IPS-18a (cell line): ENCODE data around the gene SCUBE1.

ENCODE experiments used
- H3K27ac ChIP-seq: one replicate; pipeline ENCODE4 v1.5.1; 2013; ENCODE audit warnings: low read length
- H3K27me3 ChIP-seq: one replicate; pipeline ENCODE4 v1.6.1; 2013; ENCODE audit warnings: mild to moderate bottlenecking, low read length; ENCODE audit not compliant: control insufficient read depth, insufficient read depth
- H3K36me3 ChIP-seq: one replicate; pipeline ENCODE4 v1.6.1; 2013; ENCODE audit warnings: low read depth, low read length; ENCODE audit not compliant: control insufficient read depth
- H3K4me1 ChIP-seq: one replicate; pipeline ENCODE4 v1.6.1; 2013; ENCODE audit warnings: low read depth, low read length; ENCODE audit not compliant: control insufficient read depth
- H3K4me3 ChIP-seq: one replicate; pipeline ENCODE4 v1.5.1; 2013; ENCODE audit warnings: low read length
- H3K9ac ChIP-seq: one replicate; pipeline ENCODE4 v1.6.1; 2013; ENCODE audit warnings: mild to moderate bottlenecking, low read length, moderate library complexity
- H3K9me3 ChIP-seq: one replicate; pipeline ENCODE4 v1.6.1; 2013; ENCODE audit warnings: low read depth, low read length; ENCODE audit not compliant: control insufficient read depth

SCUBE1 gene

DNA sequence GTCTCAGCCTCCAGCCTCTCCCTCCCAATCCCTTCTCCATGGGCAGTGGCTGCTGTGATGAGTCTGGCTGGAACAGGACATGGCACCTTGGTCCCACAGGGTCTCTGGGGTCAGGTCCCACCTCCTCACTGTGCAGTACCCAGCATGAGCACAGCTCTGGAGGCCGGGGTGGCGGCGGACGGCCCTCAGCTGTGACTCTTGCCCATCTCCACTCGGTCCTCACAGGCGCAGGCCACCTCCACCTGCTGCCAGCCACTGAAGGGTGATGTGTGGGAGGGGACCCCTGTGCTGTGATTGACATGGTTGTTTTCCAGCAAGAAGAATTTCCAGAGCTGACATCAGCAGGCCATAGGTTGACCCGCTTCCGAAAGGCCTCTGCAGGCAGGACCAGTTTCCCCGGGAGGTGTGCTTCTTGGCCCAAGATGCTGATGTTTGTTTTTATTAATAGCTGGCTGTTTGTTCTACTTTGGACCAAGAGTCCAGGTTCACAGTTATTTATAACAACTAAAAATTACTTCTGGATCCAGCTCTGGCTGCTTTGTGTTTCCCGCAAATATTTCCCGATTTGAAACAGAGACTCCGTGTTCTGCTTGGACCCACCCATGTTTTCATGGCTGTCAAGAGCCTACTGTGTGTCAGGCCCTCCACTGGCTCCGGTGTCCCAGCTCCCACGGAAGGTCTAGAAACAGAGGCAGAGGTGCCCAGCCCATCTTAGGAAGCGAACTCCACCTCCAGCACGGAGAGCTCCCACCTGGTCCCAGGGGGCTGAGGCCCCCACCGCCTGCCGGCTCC lies 45.7 kb downstream of the SCUBE1 start:
- no peaks in the 10 kb centered on the region for H3K36me3 ChIP-seq
- H3K9me3 ChIP-seq = no peaks in the 10 kb centered on the region
- no peak overlapping the region for H3K9ac ChIP-seq
- H3K27ac ChIP-seq = no peak overlapping the region
- no peak overlapping the region for H3K4me3 ChIP-seq
- H3K27me3 ChIP-seq = no peaks in the 10 kb centered on the region
- H3K4me1 ChIP-seq = no peaks in the 10 kb centered on the region

DNA sequence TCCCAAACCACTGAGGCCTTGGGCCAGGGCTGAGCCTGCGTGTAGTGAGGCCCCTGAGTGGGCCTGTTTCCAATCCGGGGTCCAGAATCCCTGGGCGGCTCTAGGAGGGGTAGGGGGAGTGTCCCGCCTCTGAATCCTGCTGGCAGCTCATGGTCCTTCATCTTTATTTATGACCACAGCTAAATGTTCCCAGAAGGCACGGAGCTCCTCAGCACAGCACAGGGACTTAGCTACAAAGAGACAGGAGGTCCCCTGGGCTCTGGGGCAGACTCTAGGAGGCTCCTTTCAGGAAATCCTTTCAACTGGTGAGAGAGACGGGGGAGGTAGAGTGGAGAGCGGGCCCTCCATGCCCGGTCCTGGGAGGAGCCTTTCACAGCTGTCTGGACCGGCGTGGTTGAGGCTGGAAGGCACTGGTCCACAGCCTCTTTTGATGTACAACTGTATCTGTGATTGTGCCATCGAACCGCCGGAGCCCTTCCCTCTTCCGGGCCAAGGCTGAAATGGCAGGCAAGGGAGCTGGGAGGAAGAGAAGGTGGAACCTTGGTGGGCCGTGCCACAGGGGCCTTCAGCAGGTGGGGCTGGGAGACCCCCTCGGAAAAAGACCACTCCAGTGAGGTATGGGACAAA lies 46.8 kb downstream of the SCUBE1 start:
- no peaks in the 10 kb centered on the region for H3K36me3 ChIP-seq
- no peak overlapping the region for H3K4me3 ChIP-seq
- no peaks in the 10 kb centered on the region for H3K4me1 ChIP-seq
- no peaks in the 10 kb centered on the region for H3K27me3 ChIP-seq
- no peaks in the 10 kb centered on the region for H3K9me3 ChIP-seq
- no peak overlapping the region for H3K9ac ChIP-seq
- H3K27ac ChIP-seq = no peak overlapping the region

DNA sequence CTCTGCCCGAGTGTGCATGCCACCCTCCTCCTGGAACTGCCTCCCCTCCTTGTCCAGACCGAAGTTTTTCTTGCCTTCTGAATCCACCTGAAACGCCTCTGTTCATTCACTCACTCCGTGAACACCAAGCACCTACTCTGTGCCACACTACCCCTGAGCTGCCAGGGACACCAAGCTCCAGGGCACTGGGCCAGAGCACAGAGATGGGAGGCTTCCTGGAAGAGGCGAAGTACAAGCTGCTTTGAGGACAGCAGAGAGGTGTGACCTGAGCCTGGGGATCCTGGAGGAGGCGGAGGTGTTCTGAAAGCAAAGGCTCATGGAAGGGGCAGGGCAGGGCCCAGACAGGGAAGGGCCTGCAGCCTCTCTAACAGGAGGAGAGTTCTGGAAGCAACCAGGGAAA lies 47.5 kb downstream of the SCUBE1 start:
- Histone ChIP-seq H3K36me3 (no peaks in the 10 kb centered on the region), H3K4me3 (no peak overlapping the region), H3K27me3 (no peaks in the 10 kb centered on the region), H3K27ac (no peak overlapping the region), H3K9me3 (no peaks in the 10 kb centered on the region), H3K4me1 (no peaks in the 10 kb centered on the region), H3K9ac (no peak overlapping the region)

DNA sequence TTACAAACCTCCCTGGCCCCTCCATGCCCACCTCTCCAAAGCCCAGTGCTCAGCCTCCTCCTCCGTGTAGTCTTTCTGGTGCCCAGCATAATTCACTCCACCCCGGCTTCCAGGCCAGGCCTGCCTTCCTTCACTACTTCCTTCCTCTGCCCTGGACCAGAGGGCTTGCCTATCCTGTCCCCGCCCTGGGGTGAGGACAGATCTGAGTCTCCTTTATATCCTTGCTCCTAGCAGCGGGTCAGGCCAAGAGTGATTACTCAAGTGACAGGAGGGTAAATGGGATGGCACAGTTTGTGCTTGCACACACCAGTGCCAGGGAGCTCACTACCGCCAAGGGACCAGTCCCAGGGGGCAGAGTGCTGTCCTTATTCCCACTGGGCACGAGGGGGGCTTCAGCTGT lies 48.0 kb downstream of the SCUBE1 start:
- Histone ChIP-seq H3K36me3 (no peaks in the 10 kb centered on the region), H3K27ac (no peak overlapping the region), H3K9me3 (no peaks in the 10 kb centered on the region), H3K9ac (no peak overlapping the region), H3K4me3 (no peak overlapping the region), H3K27me3 (no peaks in the 10 kb centered on the region), H3K4me1 (no peaks in the 10 kb centered on the region)

DNA sequence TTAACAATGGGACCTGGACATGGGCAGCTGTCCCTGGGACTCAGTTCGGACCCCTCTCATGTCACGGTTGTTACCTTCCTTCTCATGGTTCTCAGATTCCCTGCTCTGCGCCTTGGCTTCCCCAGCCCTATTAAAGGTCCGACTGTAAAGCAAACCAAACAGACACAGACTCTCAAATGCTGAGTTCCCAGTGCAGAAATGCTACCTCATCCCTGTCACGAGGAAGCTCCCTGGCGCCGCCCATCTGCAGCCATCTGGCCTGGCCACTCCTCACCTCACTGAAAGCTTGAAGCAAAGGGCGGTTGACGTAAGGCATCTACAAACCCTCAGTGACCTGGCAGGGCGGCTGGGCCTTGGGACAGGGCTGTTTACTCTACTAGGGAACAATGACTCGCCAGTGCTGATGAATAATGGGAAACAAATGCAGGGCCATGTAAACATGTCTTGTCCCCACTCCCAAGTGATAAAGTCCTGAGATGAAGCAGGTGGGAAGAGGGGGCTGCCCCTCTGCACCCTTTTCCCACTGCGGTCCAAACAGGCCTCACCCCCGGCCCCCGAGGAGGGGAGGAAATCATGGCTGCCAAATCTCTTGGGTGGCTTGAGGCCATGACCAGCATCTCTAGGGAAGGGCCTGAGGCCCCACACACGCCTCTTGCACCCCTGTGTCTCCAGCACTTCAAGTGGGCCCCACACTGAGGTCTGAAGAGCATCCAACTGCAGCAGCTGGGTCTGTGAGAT lies 49.3 kb downstream of the SCUBE1 start:
- Histone ChIP-seq H3K36me3 (no peaks in the 10 kb centered on the region), H3K4me1 (no peaks in the 10 kb centered on the region), H3K9me3 (no peaks in the 10 kb centered on the region), H3K27ac (no peak overlapping the region), H3K4me3 (no peak overlapping the region), H3K27me3 (no peaks in the 10 kb centered on the region), H3K9ac (no peak overlapping the region)

DNA sequence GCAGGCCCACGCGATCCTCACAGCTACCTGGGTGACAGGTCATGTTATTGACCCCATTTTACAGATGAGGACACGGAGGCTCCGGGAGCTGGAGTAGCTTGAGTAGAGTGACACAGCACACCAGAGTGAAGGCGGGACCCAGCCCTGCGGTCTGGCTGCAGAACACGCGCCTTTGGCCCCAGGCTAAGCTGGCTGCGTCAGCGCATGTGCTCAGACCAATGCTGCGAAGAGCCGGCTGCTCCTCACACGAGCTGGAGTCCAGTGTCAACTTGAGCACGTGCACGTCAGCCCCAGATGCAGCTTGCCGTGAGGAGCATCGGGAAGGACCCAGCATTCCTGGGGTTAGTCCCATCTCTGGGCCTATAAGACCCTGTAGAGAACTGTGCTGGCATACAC lies 49.9 kb downstream of the SCUBE1 start:
- H3K27me3 ChIP-seq = no peaks in the 10 kb centered on the region
- H3K9ac ChIP-seq = no peak overlapping the region
- H3K4me1 ChIP-seq = no peaks in the 10 kb centered on the region
- no peaks in the 10 kb centered on the region for H3K36me3 ChIP-seq
- H3K27ac ChIP-seq = no peak overlapping the region
- H3K9me3 ChIP-seq = no peaks in the 10 kb centered on the region
- H3K4me3 ChIP-seq = no peak overlapping the region

DNA sequence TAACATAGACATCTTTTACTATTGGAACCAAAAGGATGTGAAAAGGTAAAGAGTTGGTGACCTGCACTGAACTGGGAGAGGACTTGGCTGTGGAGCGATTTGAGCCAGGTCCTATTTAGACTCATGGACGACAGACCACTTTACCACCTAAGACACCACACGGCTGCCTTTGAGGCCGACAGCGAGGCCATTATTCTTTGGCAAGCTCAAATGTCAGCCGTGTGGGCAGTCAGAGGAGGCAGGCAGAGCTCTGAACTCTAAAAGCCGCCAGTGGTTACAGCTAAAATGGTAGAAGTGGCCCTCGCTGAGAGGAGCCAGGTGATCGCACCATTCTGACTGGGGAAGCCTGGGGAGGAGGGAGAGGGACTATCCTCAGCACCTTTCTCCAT lies 50.5 kb downstream of the SCUBE1 start:
- H3K27ac ChIP-seq = no peak overlapping the region

DNA sequence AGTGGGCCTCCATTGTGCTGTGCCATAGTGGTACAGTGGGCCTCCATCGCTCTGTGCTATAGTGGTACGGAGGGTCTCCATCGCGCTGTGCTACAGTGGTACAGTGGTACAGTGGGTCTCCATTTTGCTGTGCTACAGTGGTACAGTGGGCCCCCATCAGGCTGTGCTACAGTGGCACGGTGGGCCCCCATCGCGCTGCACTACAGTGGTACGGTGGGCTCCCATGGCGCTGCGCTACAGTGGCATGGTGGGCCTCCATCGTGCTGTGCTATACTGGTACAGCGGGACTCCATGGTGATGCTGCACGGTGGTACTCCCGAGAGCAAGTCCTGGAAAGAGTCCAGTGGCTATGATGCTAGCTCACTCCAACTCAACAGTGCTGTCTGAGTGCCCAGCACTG lies 51.8 kb downstream of the SCUBE1 start:
- Histone ChIP-seq H3K4me1 (no peaks in the 10 kb centered on the region), H3K27me3 (no peaks in the 10 kb centered on the region), H3K9ac (no peak overlapping the region), H3K36me3 (no peaks in the 10 kb centered on the region), H3K9me3 (no peaks in the 10 kb centered on the region), H3K4me3 (no peak overlapping the region), H3K27ac (no peak overlapping the region)

More for the DNA sequence above, 50.5 kb downstream of the SCUBE1 start:
- Histone ChIP-seq H3K36me3 (no peaks in the 10 kb centered on the region), H3K9ac (no peak overlapping the region), H3K9me3 (no peaks in the 10 kb centered on the region), H3K4me3 (no peak overlapping the region), H3K4me1 (no peaks in the 10 kb centered on the region), H3K27me3 (no peaks in the 10 kb centered on the region)

DNA sequence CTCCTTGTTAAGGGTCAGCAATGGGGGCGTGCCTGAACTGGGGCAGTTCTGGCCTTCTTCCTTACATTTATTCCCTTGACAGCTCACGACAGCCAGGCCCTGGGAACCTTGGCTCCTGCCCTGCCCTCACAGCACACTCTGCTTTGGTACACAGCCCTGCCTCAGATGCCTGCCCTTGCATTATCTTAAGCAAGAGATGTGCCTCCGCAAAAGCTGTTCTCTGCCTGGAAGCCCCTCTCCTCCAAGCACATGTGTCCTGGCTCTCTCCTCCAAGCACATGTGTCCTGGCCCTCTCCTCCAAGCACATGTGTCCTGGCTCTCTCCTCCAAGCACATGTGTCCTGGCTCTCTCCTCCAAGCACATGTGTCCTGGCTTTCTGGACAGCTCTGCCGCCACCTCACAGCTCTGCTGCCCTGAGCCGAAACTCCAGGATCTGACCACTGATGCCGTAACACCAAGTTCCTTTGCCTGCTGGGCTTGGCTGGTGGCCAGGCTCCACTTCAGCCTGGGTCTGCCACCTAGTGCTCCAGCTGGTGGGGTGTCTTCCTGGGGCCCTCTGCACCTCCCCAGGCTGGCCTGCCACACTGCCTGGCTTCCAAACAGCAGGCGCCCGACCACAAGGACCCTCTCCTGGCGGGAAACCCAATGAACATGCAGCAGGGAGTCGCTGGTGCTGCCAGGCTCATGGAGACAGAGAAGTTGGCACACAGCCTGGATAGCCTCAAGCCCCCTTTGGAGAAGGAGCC lies 53.0 kb downstream of the SCUBE1 start:
- no peaks in the 10 kb centered on the region for H3K4me1 ChIP-seq
- no peak overlapping the region for H3K9ac ChIP-seq
- H3K4me3 ChIP-seq = no peak overlapping the region
- no peak overlapping the region for H3K27ac ChIP-seq
- no peaks in the 10 kb centered on the region for H3K9me3 ChIP-seq
- H3K36me3 ChIP-seq = no peaks in the 10 kb centered on the region
- H3K27me3 ChIP-seq = no peaks in the 10 kb centered on the region

DNA sequence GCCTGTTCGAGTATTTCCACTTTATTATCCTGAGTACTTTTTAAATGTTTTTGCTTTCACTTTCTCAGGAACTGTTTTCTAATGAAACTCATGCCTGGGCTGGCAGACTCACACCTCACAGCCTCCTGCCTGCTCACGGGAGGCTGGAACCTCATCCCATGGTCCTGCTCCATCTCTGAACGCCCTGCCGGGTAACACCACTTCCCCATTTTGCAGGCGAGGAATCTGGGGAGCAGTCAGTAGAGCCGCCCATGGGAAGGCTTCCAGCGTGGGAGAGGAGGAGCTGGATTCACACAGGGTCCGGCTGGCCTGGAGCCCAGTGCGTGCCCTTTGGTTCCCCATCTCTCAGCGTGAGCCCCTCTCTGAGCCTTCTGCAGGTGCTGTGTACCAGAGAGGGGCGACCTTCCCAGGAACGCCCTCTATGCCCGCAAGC lies 53.6 kb downstream of the SCUBE1 start:
- Histone ChIP-seq H3K4me3 (no peak overlapping the region), H3K27ac (no peak overlapping the region), H3K9me3 (no peaks in the 10 kb centered on the region), H3K27me3 (no peaks in the 10 kb centered on the region), H3K9ac (no peak overlapping the region), H3K36me3 (no peaks in the 10 kb centered on the region), H3K4me1 (no peaks in the 10 kb centered on the region)

DNA sequence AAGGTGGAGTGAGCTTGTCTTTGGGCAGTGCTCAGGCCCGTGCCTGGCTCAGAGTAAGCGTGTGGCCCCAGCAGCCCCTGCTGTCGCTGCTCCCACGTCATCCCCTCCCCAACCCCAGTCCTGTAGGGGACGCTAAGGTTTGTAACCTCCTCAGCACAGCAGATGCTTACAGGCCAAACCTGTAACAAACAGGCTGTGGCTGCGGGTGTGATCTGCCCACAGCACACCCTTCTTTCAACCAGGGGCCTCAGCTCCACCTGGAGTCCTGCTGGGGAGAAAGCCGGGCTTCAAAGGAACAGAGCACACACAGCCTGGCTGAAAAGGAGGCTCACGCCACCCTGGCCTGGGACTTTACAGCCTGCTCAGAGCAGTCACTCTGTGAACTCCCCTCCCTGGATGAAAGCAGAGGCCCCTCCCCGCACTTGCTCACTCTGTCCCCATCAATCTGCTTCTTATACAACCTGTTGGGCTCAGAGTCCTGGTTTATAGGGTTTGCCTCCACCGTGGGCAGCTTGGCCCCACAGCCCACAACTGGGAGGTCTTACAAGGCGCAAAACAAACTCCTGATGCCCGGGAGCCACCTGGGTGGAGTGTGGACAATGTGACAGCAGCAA lies 54.3 kb downstream of the SCUBE1 start:
- Histone ChIP-seq H3K27me3 (no peaks in the 10 kb centered on the region), H3K36me3 (no peaks in the 10 kb centered on the region), H3K9ac (no peak overlapping the region)

More for the DNA sequence above, 54.3 kb downstream of the SCUBE1 start:
- Histone ChIP-seq H3K27ac (no peak overlapping the region), H3K4me1 (no peaks in the 10 kb centered on the region), H3K9me3 (no peaks in the 10 kb centered on the region), H3K4me3 (no peak overlapping the region)
